ENCODE results near the gene EPB41L1. TPM values are rescaled to one million over a fixed set of nuclear protein-coding genes. Genes with fewer than 3 reads are reported as not detected.

EPB41L1 gene
- total and polyA plus RNA-seq, 2 experiments from 2014 or later: 24.1 to 48.7 TPM

- H3K9me3 Mint-ChIP-seq: no peaks in the 10 kb centered on the region
- Histone ChIP-seq H3K36me3 (ENCODE audit: insufficient read depth) (no peaks in the 10 kb centered on the region), H3K4me3 (no peak overlapping the region), H3F3A (replicated peaks; ENCODE audit: low read depth) (no peaks in the 10 kb centered on the region), H3K27me3 (ENCODE audit: insufficient read depth) (no peaks in the 10 kb centered on the region), H3K9me2 (ENCODE audit: insufficient read depth) (no peaks in the 10 kb centered on the region), H2AFZ (no peak overlapping the region), H3K4me1 (ENCODE audit: insufficient read depth) (peaks cover 6% of the 10 kb centered on the region; the same call in 1 of the 2 replicates), H3K27ac (ENCODE audit: low read depth) (no peak overlapping the region), H4K20me1 (replicated peaks; ENCODE audit: insufficient read depth) (no peaks in the 10 kb centered on the region), H3K79me2 (replicated peaks; ENCODE audit: insufficient read depth) (no peaks in the 10 kb centered on the region), H3K4me2 (no peak overlapping the region)
- ATAC-seq (no peak), DNase-seq (ENCODE audit: low spot score) (no peak)
- peaks cover 6% of the 10 kb centered on the region for H3K27me3 Mint-ChIP-seq (ENCODE audit: insufficient read depth, low read depth, poor library complexity)
- no peak overlapping the region for H3K4me3 Mint-ChIP-seq
- TF ChIP-seq REST (IDR thresholded peaks at IDR 0.05; ENCODE audit: unreplicated experiment) (no peak), ZNF114 (CRISPR knock-in tag; IDR thresholded peaks at IDR 0.05) (no peak), CTCF (conservative IDR thresholded peaks at IDR 0.05; ENCODE audit: low read depth in 2 of 2) (no peak), ETS1 (IDR thresholded peaks at IDR 0.05) (no peak), ZNF462 (CRISPR knock-in tag; IDR thresholded peaks at IDR 0.05) (no peak), EZH2 (IDR thresholded peaks at IDR 0.05; ENCODE audit: low read depth, unreplicated experiment) (no peak), CREB1 (CRISPR knock-in tag; IDR thresholded peaks at IDR 0.05; ENCODE audit: low read depth) (no peak), ZNF331 (CRISPR knock-in tag; IDR thresholded peaks at IDR 0.05; ENCODE audit: low read depth) (no peak)
- no peak overlapping the region for H3K27ac Mint-ChIP-seq
- no peaks in the 10 kb centered on the region for H3K36me3 Mint-ChIP-seq (ENCODE audit: low read depth)
- H3K4me1 Mint-ChIP-seq: peaks cover 11% of the 10 kb centered on the region
These were observed 4.1 kb upstream of the EPB41L1 start for GRCh38 chr20:36150489-36150846.
